Measurements from ENCODE around the gene L3MBTL1. TPM values are rescaled to one million over a fixed set of nuclear protein-coding genes. Genes with fewer than 3 reads are reported as not detected.

Gene L3MBTL1
- total and polyA plus RNA-seq, 2 donors (not counting 3 experiments of a cell fraction or from before 2014, with no cell fraction given) = 5.2 to 8.2 TPM

DNA sequence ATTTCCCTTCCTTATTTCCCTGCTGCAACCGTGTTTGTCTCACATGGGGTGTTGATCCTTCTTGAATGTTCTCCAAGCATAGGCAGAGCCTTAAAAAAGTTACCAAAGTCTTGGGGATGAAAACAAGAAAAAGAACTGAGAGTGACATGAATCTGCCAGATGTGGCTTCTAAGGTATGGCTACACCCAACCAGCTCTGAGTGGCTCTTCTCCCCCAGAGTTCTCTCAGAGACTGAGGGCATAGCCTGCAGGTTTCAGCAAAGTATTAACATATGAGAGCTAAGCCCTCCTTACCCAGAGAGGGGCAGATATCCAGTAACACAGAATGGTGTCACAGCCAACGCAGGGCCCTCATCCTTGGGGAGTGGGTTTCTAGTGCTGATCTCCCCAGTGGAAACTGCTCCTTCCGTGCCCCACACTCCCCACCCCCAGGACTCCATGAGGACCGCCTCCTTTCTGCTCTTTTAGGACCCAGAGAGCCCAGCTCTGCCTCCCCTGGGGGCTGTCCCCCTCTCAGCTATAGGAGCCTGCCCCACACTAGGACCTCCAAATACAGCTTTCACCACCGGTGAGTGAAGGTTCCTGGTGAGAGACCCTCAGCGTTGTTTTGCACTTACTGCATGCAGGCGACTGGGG lies 28.0 kb downstream of the L3MBTL1 start:
- ChIA-PET POLR2A (no interaction called here), CTCF (interaction anchor here (1.6 to 6.2 kb wide), 4 partner anchors 14 to 557 kb away, joined by 3 to 143 read pairs (median 68); no protein-coding TSS in a partner anchor)
- DNase-seq (ENCODE audit: low read depth, low spot score) = no peak
- Histone ChIP-seq H3K79me2 (ENCODE audit: control insufficient read depth, insufficient read depth, low read length) (no peaks in the 10 kb centered on the region), H3K27me3 (ENCODE audit: control insufficient read depth in 2 of 2, insufficient read depth in 2 of 2, low read length in 2 of 2) (no peaks in the 10 kb centered on the region), H4K20me1 (replicated peaks; ENCODE audit: control insufficient read depth, extremely low read depth, insufficient read depth, low read length) (no peaks in the 10 kb centered on the region), H2AFZ (ENCODE audit: low read depth, low read length) (no peak overlapping the region), H3K9ac (replicated peaks; ENCODE audit: extremely low read depth, insufficient read depth, low read length) (no peak overlapping the region), H3K9me3 (replicated peaks; ENCODE audit: control insufficient read depth, insufficient read depth, low read length) (no peaks in the 10 kb centered on the region), H3K4me2 (ENCODE audit: insufficient read depth, low read length) (no peak overlapping the region), H3K9me1 (replicated peaks; ENCODE audit: control insufficient read depth, extremely low read depth, insufficient read depth, low read length) (no peaks in the 10 kb centered on the region), H3K4me1 (ENCODE audit: control insufficient read depth, extremely low read depth, insufficient read depth, low read length) (no peaks in the 10 kb centered on the region), H3K27ac (ENCODE audit: insufficient read depth, low read depth, low read length) (no peak overlapping the region), H3K36me3 (ENCODE audit: control insufficient read depth in 2 of 2, extremely low read depth in 1 of 2, insufficient read depth in 2 of 2, low read length in 2 of 2) (no peaks in the 10 kb centered on the region), H3K4me3 (replicated peaks in 1 of 3; ENCODE audit: insufficient read depth in 1 of 3, low read depth in 1 of 3, low read length in 3 of 3) (no peak overlapping the region)
- FAIRE-seq = no peak
- TF ChIP-seq MYC (IDR thresholded peaks at IDR 0.05; ENCODE audit: low read depth, low read length) = no peak
- TF ChIP-seq, protein P1, sequence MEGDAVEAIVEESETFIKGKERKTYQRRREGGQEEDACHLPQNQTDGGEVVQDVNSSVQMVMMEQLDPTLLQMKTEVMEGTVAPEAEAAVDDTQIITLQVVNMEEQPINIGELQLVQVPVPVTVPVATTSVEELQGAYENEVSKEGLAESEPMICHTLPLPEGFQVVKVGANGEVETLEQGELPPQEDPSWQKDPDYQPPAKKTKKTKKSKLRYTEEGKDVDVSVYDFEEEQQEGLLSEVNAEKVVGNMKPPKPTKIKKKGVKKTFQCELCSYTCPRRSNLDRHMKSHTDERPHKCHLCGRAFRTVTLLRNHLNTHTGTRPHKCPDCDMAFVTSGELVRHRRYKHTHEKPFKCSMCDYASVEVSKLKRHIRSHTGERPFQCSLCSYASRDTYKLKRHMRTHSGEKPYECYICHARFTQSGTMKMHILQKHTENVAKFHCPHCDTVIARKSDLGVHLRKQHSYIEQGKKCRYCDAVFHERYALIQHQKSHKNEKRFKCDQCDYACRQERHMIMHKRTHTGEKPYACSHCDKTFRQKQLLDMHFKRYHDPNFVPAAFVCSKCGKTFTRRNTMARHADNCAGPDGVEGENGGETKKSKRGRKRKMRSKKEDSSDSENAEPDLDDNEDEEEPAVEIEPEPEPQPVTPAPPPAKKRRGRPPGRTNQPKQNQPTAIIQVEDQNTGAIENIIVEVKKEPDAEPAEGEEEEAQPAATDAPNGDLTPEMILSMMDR (IDR thresholded peaks at IDR 0.05; ENCODE audit: extremely low read depth in 1 of 2, insufficient read depth in 1 of 2, low read depth in 1 of 2, low read length in 2 of 2) = no peak
- TF ChIP-seq JUN (IDR thresholded peaks at IDR 0.05; ENCODE audit: borderline replicate concordance, insufficient read depth, insufficient read length, low read depth) = no peak
- TF ChIP-seq POLR2AphosphoS5 (IDR thresholded peaks at IDR 0.05; ENCODE audit: insufficient read depth, low read depth, low read length) = no peak
- no peak for TF ChIP-seq FOS (IDR thresholded peaks at IDR 0.05; ENCODE audit: borderline replicate concordance, insufficient read depth, low read length)
- TF ChIP-seq, protein P2, sequence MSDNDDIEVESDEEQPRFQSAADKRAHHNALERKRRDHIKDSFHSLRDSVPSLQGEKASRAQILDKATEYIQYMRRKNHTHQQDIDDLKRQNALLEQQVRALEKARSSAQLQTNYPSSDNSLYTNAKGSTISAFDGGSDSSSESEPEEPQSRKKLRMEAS (IDR thresholded peaks at IDR 0.05; ENCODE audit: insufficient read depth, insufficient read length) = no peak
- TF ChIP-seq EZH2 (IDR thresholded peaks at IDR 0.05; ENCODE audit: borderline replicate concordance, low read depth, low read length, severe bottlenecking) = no peak
- TF ChIP-seq GATA2 (IDR thresholded peaks at IDR 0.05; ENCODE audit: insufficient read depth, insufficient read length, low read depth, low read length) = no peak
- no peak for TF ChIP-seq POLR2A (IDR thresholded peaks at IDR 0.05; ENCODE audit: low read depth, low read length)
- dilution Hi-C loops (cut with MboI; ENCODE audit: extremely low pct_ligation_motif_present, low sequenced_read_pairs) (no loop called here), intact Hi-C loops (cut with micrococcal nuclease) (loop anchor here (5.0 kb wide), 1 partner anchor 377 kb away; the partner anchor contains the start of gene TOX2)
- no TSS peak for BruUV-seq (replicated peaks)
